A549 treated with CpdA at 1 μM for 4 hours (cell line): ENCODE measurements around the gene RASGRF1. TPM values are rescaled to one million over a fixed set of nuclear protein-coding genes. Genes with fewer than 3 reads are reported as not detected.

Experiments
- total RNA-seq: library from RNA; stranded (reverse); fragments of 200-300 nt; extraction: Qiagen RNA extraction; gene quantifications from 5 replicates; pipeline ENCODE4 v1.2.3, GENCODE V29; 2022; ENCODE audit warnings: low read depth

The RASGRF1 gene
- 0.27 to 0.87 TPM (median 0.42 TPM) in 5 replicates for total RNA-seq

GRCh38 chr15:79090487-79091203 lies at the start of gene RASGRF1:
TSS of gene RASGRF1 (minus strand) at chr15:79090780. CDS start at chr15:79090498, 282 bp downstream.

GRCh38 chr15:78944669-78945407 lies 145.7 kb downstream of the RASGRF1 start, which contains the start of gene CTSH:
TSS of gene CTSH (minus strand) at chr15:78945046. CDS start at chr15:78944981, 65 bp downstream.

Other genes starting within 250 kb of the RASGRF1 start
- 361 to 688 TPM (median 379 TPM) in 5 replicates for gene MORF4L1, start 217.9 kb downstream of the RASGRF1 start, total RNA-seq
- 35.4 to 52.0 TPM (median 44.7 TPM) in 5 replicates for gene CTSH, start 145.7 kb downstream of the RASGRF1 start, total RNA-seq
- gene ANKRD34C, start 191.9 kb upstream of the RASGRF1 start, total RNA-seq, result not detected in 5 replicates
- gene TMED3, start 220.3 kb upstream of the RASGRF1 start, total RNA-seq, result 149 to 200 TPM (median 195 TPM) in 5 replicates